Measurements from ENCODE around the gene GAK.
"Not testable (repeated sequence)": the region's sequence is repeated elsewhere in the genome, so short reads cannot be mapped to it uniquely, and the experiment has no call there.

GAK gene

GRCh38 chr4:925171-925570 lies 6.9 kb downstream of the GAK start:
- no peak overlapping the region for H3K4me2 ChIP-seq (ENCODE audit: insufficient read depth, low read length)
- no peaks in the 10 kb centered on the region for H3K27me3 ChIP-seq (ENCODE audit: insufficient read depth, low read length, poor library complexity)
- peaks cover 12% of the 10 kb centered on the region for H3K36me3 ChIP-seq (ENCODE audit: insufficient read depth, low read length)
- H3K4me3 ChIP-seq (ENCODE audit: low read depth in 1 of 2, low read length in 2 of 2): no peak overlapping the region
- no peak overlapping the region for H2AFZ ChIP-seq (ENCODE audit: low read depth, low read length)
- no peak for TF ChIP-seq CTCF (IDR thresholded peaks at IDR 0.05; ENCODE audit: borderline replicate concordance, extremely low read depth, low read length, poor library complexity, severe bottlenecking)
- no peak for TF ChIP-seq EZH2 (IDR thresholded peaks at IDR 0.05; ENCODE audit: borderline replicate concordance, low read depth, low read length, severe bottlenecking)
- H4K20me1 ChIP-seq (ENCODE audit: insufficient read depth, low read length): peaks cover 71% of the 10 kb centered on the region
- ATAC-seq (ENCODE audit: insufficient read depth, low read depth) (no peak), DNase-seq (no peak)
- H3K9ac ChIP-seq (ENCODE audit: low read depth, low read length): no peak overlapping the region
- H3K27ac ChIP-seq (ENCODE audit: low read length): no peak overlapping the region
- peaks cover 35% of the 10 kb centered on the region for H3K4me1 ChIP-seq (ENCODE audit: insufficient read depth, low read length)
- H3K9me3 ChIP-seq (ENCODE audit: insufficient read depth, low read length, severe bottlenecking): no peaks in the 10 kb centered on the region
- H3K79me2 ChIP-seq (ENCODE audit: insufficient read depth, low read length): peaks cover 89% of the 10 kb centered on the region

GRCh38 chr4:924107-925096 lies 7.7 kb downstream of the GAK start:
- Histone ChIP-seq H3K36me3 (ENCODE audit: insufficient read depth, low read length) (peaks cover 10% of the 10 kb centered on the region), H3K4me3 (ENCODE audit: low read depth in 1 of 2, low read length in 2 of 2) (no peak overlapping the region), H3K79me2 (ENCODE audit: insufficient read depth, low read length) (peaks cover 89% of the 10 kb centered on the region), H2AFZ (ENCODE audit: low read depth, low read length) (no peak overlapping the region), H3K27ac (ENCODE audit: low read length) (no peak overlapping the region), H3K4me2 (ENCODE audit: insufficient read depth, low read length) (no peak overlapping the region), H4K20me1 (ENCODE audit: insufficient read depth, low read length) (peaks cover 76% of the 10 kb centered on the region), H3K9ac (ENCODE audit: low read depth, low read length) (no peak overlapping the region), H3K4me1 (ENCODE audit: insufficient read depth, low read length) (peaks cover 27% of the 10 kb centered on the region), H3K27me3 (ENCODE audit: insufficient read depth, low read length, poor library complexity) (no peaks in the 10 kb centered on the region), H3K9me3 (ENCODE audit: insufficient read depth, low read length, severe bottlenecking) (no peaks in the 10 kb centered on the region)
- no peak for DNase-seq
- ATAC-seq (ENCODE audit: insufficient read depth, low read depth): 0 out of 3 replicates have a peak, but pooled peaks have one; percentile 11
- TF ChIP-seq CTCF (IDR thresholded peaks at IDR 0.05; ENCODE audit: borderline replicate concordance, extremely low read depth, low read length, poor library complexity, severe bottlenecking): no peak
- no peak for TF ChIP-seq EZH2 (IDR thresholded peaks at IDR 0.05; ENCODE audit: borderline replicate concordance, low read depth, low read length, severe bottlenecking)

GRCh38 chr4:921830-922331 lies 10.2 kb downstream of the GAK start:
- no peak overlapping the region for H3K9ac ChIP-seq (ENCODE audit: low read depth, low read length)
- peaks cover 83% of the 10 kb centered on the region for H4K20me1 ChIP-seq (ENCODE audit: insufficient read depth, low read length)
- H3K4me1 ChIP-seq (ENCODE audit: insufficient read depth, low read length): peaks cover 21% of the 10 kb centered on the region
- peaks cover 5% of the 10 kb centered on the region for H3K36me3 ChIP-seq (ENCODE audit: insufficient read depth, low read length)
- no peaks in the 10 kb centered on the region for H3K9me3 ChIP-seq (ENCODE audit: insufficient read depth, low read length, severe bottlenecking)
- H3K79me2 ChIP-seq (ENCODE audit: insufficient read depth, low read length): peaks cover 96% of the 10 kb centered on the region
- no peak overlapping the region for H2AFZ ChIP-seq (ENCODE audit: low read depth, low read length)
- DNase-seq (peak; percentile 26), ATAC-seq (ENCODE audit: insufficient read depth, low read depth) (peak; percentile 81)
- no peaks in the 10 kb centered on the region for H3K27me3 ChIP-seq (ENCODE audit: insufficient read depth, low read length, poor library complexity)
- TF ChIP-seq EZH2 (IDR thresholded peaks at IDR 0.05; ENCODE audit: borderline replicate concordance, low read depth, low read length, severe bottlenecking) (no peak), CTCF (IDR thresholded peaks at IDR 0.05; ENCODE audit: borderline replicate concordance, extremely low read depth, low read length, poor library complexity, severe bottlenecking) (peak; percentile 14)
- no peak overlapping the region for H3K4me2 ChIP-seq (ENCODE audit: insufficient read depth, low read length)
- no peak overlapping the region for H3K4me3 ChIP-seq (ENCODE audit: low read depth in 1 of 2, low read length in 2 of 2)
- no peak overlapping the region for H3K27ac ChIP-seq (ENCODE audit: low read length)

- ATAC-seq (ENCODE audit: insufficient read depth, low read depth); H3K9ac ChIP-seq (ENCODE audit: low read depth, low read length); H3K27ac ChIP-seq (ENCODE audit: low read length); H3K4me2 ChIP-seq (ENCODE audit: insufficient read depth, low read length); H3K4me3 ChIP-seq (ENCODE audit: low read depth in 1 of 2, low read length in 2 of 2); H3K27me3 ChIP-seq (ENCODE audit: insufficient read depth, low read length, poor library complexity); H3K36me3 ChIP-seq (ENCODE audit: insufficient read depth, low read length); H3K9me3 ChIP-seq (ENCODE audit: insufficient read depth, low read length, severe bottlenecking); DNase-seq; H2AFZ ChIP-seq (ENCODE audit: low read depth, low read length): not testable (repeated sequence)
- peaks cover 83% of the 10 kb centered on the region for H4K20me1 ChIP-seq (ENCODE audit: insufficient read depth, low read length)
- H3K79me2 ChIP-seq (ENCODE audit: insufficient read depth, low read length): peaks cover 98% of the 10 kb centered on the region
- H3K4me1 ChIP-seq (ENCODE audit: insufficient read depth, low read length): peaks cover 21% of the 10 kb centered on the region
Measured at GRCh38 chr4:919004-919680, 13.0 kb downstream of the GAK start.

- not testable (repeated sequence) for H3K36me3 ChIP-seq (ENCODE audit: insufficient read depth, low read length); H3K4me2 ChIP-seq (ENCODE audit: insufficient read depth, low read length); H3K9ac ChIP-seq (ENCODE audit: low read depth, low read length); H3K27ac ChIP-seq (ENCODE audit: low read length); H3K4me3 ChIP-seq (ENCODE audit: low read depth in 1 of 2, low read length in 2 of 2); ATAC-seq (ENCODE audit: insufficient read depth, low read depth); DNase-seq; H2AFZ ChIP-seq (ENCODE audit: low read depth, low read length); H3K9me3 ChIP-seq (ENCODE audit: insufficient read depth, low read length, severe bottlenecking); H3K27me3 ChIP-seq (ENCODE audit: insufficient read depth, low read length, poor library complexity)
- H4K20me1 ChIP-seq (ENCODE audit: insufficient read depth, low read length): peaks cover 81% of the 10 kb centered on the region
- H3K4me1 ChIP-seq (ENCODE audit: insufficient read depth, low read length): peaks cover 21% of the 10 kb centered on the region
- H3K79me2 ChIP-seq (ENCODE audit: insufficient read depth, low read length): peaks cover 95% of the 10 kb centered on the region
Measured at GRCh38 chr4:918591-918990, 13.5 kb downstream of the GAK start.
